Endothelial cell (in vitro differentiated cells): ENCODE results near the gene RASGEF1C. TPM values are rescaled to one million over a fixed set of nuclear protein-coding genes. Genes with fewer than 3 reads are reported as not detected.

Experiments
- DNase-seq: peaks from one replicate; pipeline ENCODE4 v3.0.0; 2021; ENCODE audit warnings: low spot score
- H3K27ac Mint-ChIP-seq: one replicate; pipeline ENCODE4 v1.8.0; 2021; ENCODE audit warnings: mixed read lengths, inconsistent platforms; ENCODE audit not compliant: unreplicated experiment
- H3K27me3 Mint-ChIP-seq: one replicate; pipeline ENCODE4 v1.8.0; 2021; ENCODE audit warnings: mild to moderate bottlenecking, moderate library complexity, mixed read lengths, inconsistent platforms; ENCODE audit not compliant: unreplicated experiment
- H3K36me3 Mint-ChIP-seq: one replicate; pipeline ENCODE4 v1.8.0; 2021; ENCODE audit warnings: mild to moderate bottlenecking, low read depth, mixed read lengths, inconsistent platforms; ENCODE audit not compliant: unreplicated experiment
- H3K4me1 Mint-ChIP-seq: one replicate; pipeline ENCODE4 v1.8.0; 2021; ENCODE audit warnings: mild to moderate bottlenecking, mixed read lengths, inconsistent platforms; ENCODE audit not compliant: unreplicated experiment
- H3K4me3 Mint-ChIP-seq: one replicate; pipeline ENCODE4 v1.8.0; 2021; ENCODE audit warnings: mild to moderate bottlenecking, mixed read lengths, inconsistent platforms; ENCODE audit not compliant: unreplicated experiment
- H3K9me3 Mint-ChIP-seq: one replicate; pipeline ENCODE4 v1.8.0; 2021; ENCODE audit warnings: mixed read lengths, inconsistent platforms; ENCODE audit not compliant: unreplicated experiment
- CTCF ChIP-seq: fragments of 200-600 bp; sonication (generic); IDR thresholded peaks from one replicate; pipeline ENCODE4 v1.5.0; 2021; ENCODE audit warnings: antibody characterized with exemption; ENCODE audit not compliant: unreplicated experiment
- total RNA-seq: library from RNA; stranded (reverse); fragmentation: NEBNext Ultra II Directional; extraction: Animal tissue kit (Norgen Biotek cat#: 25700); gene quantifications from one replicate; pipeline ENCODE4 v1.2.1, GENCODE V29; 2021; ENCODE audit not compliant: unreplicated experiment

Gene RASGEF1C
- total RNA-seq, 1 donor from 2014 or later = 0.64 TPM

- no peaks in the 10 kb centered on the region for H3K36me3 Mint-ChIP-seq
These were observed 106.4 kb downstream of the RASGEF1C start for GRCh38 chr5:180102636-180103035.

GRCh38 chr5:180101451-180102105 is 107.4 kb downstream of the RASGEF1C start:
- Mint-ChIP-seq H3K4me1 (no peaks in the 10 kb centered on the region), H3K36me3 (no peaks in the 10 kb centered on the region), H3K9me3 (peaks cover 3% of the 10 kb centered on the region), H3K4me3 (no peak overlapping the region), H3K27me3 (peaks cover 5% of the 10 kb centered on the region), H3K27ac (no peak overlapping the region)
- TF ChIP-seq CTCF = no peak
- no peak for DNase-seq

More at GRCh38 chr5:180102636-180103035, 106.4 kb downstream of the RASGEF1C start:
- peaks cover 3% of the 10 kb centered on the region for H3K9me3 Mint-ChIP-seq
- H3K4me1 Mint-ChIP-seq = no peaks in the 10 kb centered on the region
- DNase-seq = no peak
- H3K27ac Mint-ChIP-seq = no peak overlapping the region
- no peak for TF ChIP-seq CTCF
- peaks cover 5% of the 10 kb centered on the region for H3K27me3 Mint-ChIP-seq
- no peak overlapping the region for H3K4me3 Mint-ChIP-seq

GRCh38 chr5:180100621-180101450 is 108.2 kb downstream of the RASGEF1C start:
- no peaks in the 10 kb centered on the region for H3K4me1 Mint-ChIP-seq
- H3K27me3 Mint-ChIP-seq = peaks cover 5% of the 10 kb centered on the region
- H3K9me3 Mint-ChIP-seq = no peaks in the 10 kb centered on the region
- no peak overlapping the region for H3K4me3 Mint-ChIP-seq
- no peak overlapping the region for H3K27ac Mint-ChIP-seq
- H3K36me3 Mint-ChIP-seq = no peaks in the 10 kb centered on the region
- no peak for DNase-seq
- TF ChIP-seq CTCF = no peak

GRCh38 chr5:180099733-180100611 is 109.0 kb downstream of the RASGEF1C start:
- Mint-ChIP-seq H3K27me3 (peaks cover 5% of the 10 kb centered on the region), H3K4me3 (no peak overlapping the region), H3K27ac (no peak overlapping the region), H3K4me1 (no peaks in the 10 kb centered on the region), H3K36me3 (no peaks in the 10 kb centered on the region), H3K9me3 (no peaks in the 10 kb centered on the region)
- no peak for TF ChIP-seq CTCF
- DNase-seq = no peak
